ENCODE results near the gene GPR35.

GRCh38 chr2:240602266-240603050 lies 22.8 kb upstream of the GPR35 start:
- TF ChIP-seq CTCF (IDR thresholded peaks at IDR 0.05; ENCODE audit: extremely low read depth in 1 of 2, insufficient read depth in 1 of 2, low read depth in 1 of 2, low read length in 2 of 2) (no peak), POLR2A (IDR thresholded peaks at IDR 0.05; ENCODE audit: low read depth, low read length) (no peak), MAX (IDR thresholded peaks at IDR 0.05; ENCODE audit: insufficient read depth, insufficient read length) (no peak), EZH2 (IDR thresholded peaks at IDR 0.05; ENCODE audit: borderline replicate concordance, low read depth, low read length, severe bottlenecking) (no peak), POLR2AphosphoS5 (IDR thresholded peaks at IDR 0.05; ENCODE audit: insufficient read depth, low read depth, low read length) (no peak), JUN (IDR thresholded peaks at IDR 0.05; ENCODE audit: borderline replicate concordance, insufficient read depth, insufficient read length, low read depth) (no peak), MYC (IDR thresholded peaks at IDR 0.05; ENCODE audit: low read depth, low read length) (no peak), FOS (IDR thresholded peaks at IDR 0.05; ENCODE audit: borderline replicate concordance, insufficient read depth, low read length) (no peak), GATA2 (IDR thresholded peaks at IDR 0.05; ENCODE audit: insufficient read depth, insufficient read length, low read depth, low read length) (no peak)

All from endothelial cell of umbilical vein (primary cell).